RWPE1 (cell line): ENCODE results near the gene CRYM.
"Not testable (repeated sequence)": the region's sequence is repeated elsewhere in the genome, so short reads cannot be mapped to it uniquely, and the experiment has no call there.

Source experiments
- CTCF ChIA-PET: fragments of 350-600 bp; sonication (Branson Sonifier 250); formaldehyde crosslinking; extraction: SDS; loops from one replicate; lab custom pipeline; 2021; lab: Yijun Ruan, JAX
- POLR2A ChIA-PET: fragments of 400-600 bp; formaldehyde crosslinking; extraction: SDS; loops from one replicate; lab custom pipeline; 2020; ENCODE audit warnings: antibody characterized with exemption; ENCODE audit not compliant: low non-redundant PET; lab: Yijun Ruan, JAX
- DNase-seq: peaks from one replicate; pipeline ENCODE4 v3.0.0; 2012; ENCODE audit warnings: low spot score
- H3K27ac ChIP-seq: fragments of 450-650 bp; 2 replicates; pipeline ENCODE4 v1.5.1; 2017
- TF ChIP-seq, protein P1 (sequence below): fragments of 450-650 bp; conservative IDR thresholded peaks from 2 replicates; pipeline ENCODE4 v1.5.1; 2017; ENCODE audit warnings: low read depth, mild to moderate bottlenecking

Gene CRYM

DNA sequence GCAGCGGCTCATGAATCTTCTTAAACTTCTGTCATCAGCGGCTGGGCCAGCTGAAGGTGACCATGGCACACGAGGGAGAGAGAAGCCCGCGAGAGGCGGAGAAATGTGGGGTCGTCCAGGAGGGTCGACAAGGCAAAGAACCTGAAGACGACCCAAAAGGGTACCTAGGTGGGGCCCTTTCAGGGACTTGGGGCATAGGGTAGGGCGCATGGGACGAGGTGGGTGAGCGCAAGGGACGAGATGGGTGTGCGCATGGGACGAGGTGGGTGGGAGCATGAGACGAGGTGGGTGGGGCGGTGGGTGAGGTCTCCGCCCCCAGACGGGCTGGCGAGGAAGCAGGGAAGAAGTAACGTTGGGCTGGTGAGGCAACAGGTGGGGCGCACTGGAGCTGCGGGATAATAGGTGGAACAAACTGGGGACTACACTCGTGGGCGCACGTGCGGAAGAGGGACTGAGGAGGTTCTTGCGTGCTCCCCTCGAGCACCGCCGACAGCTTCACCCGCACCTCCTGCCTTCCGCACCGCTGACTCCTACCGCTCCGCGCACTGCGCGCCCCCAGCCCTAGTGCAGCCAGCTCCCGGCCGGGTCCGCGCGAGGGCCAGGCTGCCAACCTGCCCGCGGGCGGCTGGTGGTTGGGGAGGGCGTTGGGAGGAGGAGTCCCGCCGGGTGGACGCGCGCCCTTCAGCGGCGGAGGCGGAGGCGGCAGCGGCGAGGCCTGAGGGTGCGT, 23.2 kb upstream of the CRYM start:
- TF ChIP-seq, protein P1, sequence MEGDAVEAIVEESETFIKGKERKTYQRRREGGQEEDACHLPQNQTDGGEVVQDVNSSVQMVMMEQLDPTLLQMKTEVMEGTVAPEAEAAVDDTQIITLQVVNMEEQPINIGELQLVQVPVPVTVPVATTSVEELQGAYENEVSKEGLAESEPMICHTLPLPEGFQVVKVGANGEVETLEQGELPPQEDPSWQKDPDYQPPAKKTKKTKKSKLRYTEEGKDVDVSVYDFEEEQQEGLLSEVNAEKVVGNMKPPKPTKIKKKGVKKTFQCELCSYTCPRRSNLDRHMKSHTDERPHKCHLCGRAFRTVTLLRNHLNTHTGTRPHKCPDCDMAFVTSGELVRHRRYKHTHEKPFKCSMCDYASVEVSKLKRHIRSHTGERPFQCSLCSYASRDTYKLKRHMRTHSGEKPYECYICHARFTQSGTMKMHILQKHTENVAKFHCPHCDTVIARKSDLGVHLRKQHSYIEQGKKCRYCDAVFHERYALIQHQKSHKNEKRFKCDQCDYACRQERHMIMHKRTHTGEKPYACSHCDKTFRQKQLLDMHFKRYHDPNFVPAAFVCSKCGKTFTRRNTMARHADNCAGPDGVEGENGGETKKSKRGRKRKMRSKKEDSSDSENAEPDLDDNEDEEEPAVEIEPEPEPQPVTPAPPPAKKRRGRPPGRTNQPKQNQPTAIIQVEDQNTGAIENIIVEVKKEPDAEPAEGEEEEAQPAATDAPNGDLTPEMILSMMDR, result peak; percentile 35
- CTCF ChIA-PET, result interaction anchor here (0.6 to 2.1 kb wide), 15 partner anchors 13 to 1018 kb away, joined by 3 to 32 read pairs (median 4); partner anchors contain the start of genes ERI2, LDAF1 and REXO5
- POLR2A ChIA-PET, result interaction anchor here (0.7 to 1.9 kb wide), 2 partner anchors 43 to 142 kb away, joined by 3 to 7 read pairs; no protein-coding TSS in a partner anchor
- peak; percentile 91 for DNase-seq
- peak overlapping the region; percentile 97 for H3K27ac ChIP-seq

DNA sequence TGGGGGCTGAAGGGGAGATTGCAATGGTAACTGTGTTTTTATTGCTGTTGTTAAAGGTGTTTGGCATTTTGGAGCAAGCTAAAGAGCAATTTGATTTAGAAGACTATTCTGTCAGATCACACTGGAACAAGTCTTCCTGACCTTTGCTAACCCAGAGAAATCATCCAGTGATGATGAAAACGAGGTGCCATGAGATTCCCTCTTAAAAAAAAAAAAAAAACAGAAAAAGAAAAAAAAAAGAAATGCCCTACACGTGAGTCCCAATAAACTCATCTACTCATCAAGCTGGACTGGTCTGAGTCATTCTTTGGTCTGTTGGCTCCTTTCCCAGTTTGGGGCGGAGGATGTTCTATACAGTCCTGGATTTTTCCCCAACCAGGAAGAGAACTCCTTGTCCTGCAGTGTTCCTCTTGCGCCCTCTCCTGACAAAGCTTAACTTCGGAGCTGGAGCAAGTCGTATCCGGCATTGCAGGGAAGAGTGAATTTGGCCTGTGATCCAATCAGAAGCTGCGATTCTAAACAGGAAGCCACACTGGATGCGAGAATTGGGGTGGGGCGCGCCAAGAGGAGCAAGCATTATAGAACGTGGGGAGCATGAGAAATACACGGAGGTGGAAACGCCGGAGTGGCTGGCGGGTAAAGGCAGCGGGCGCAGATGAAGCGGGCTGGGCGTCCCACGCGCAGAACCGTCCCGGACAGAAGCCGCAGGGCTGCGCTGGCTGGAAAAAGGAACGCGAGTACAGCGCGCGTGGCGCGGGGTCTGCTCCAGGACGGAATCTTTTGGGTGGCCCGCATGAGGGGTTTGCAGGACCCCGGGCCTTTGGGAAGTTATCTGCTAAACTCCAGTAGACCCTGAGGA, 22.4 kb upstream of the CRYM start:
- ChIA-PET POLR2A (interaction anchor here (0.6 to 1.9 kb wide), 3 partner anchors 131 to 1540 kb away, joined by 6 to 14 read pairs (median 7); no protein-coding TSS in a partner anchor), CTCF (interaction anchor here (0.5 to 2.1 kb wide), 17 partner anchors 14 to 1018 kb away, joined by 3 to 32 read pairs (median 4); partner anchors contain the start of genes ERI2, LDAF1 and REXO5)
- H3K27ac ChIP-seq, result peak overlapping the region; percentile 97
- peak; percentile 94 for DNase-seq
- TF ChIP-seq, protein P1, result peak; percentile 96

DNA sequence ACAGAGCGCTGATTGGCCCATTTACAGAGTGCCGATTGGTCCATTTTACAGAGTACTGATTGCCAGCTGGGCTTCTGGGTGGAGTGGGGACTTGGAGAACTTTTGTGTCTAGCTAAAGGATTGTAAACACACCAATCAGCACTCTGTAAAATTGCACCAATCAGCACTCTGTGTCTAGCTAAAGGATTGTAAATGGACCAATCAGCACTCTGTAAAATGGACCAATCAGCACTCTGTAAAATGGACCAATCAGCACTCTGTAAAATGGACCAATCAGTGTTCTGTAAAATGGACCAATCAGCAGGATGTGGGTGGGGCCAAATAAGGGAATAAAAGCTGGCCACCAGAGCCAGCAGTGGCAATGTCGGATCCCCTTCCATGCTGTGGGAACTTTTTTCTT, 11.7 kb upstream of the CRYM start:
- H3K27ac ChIP-seq, DNase-seq, POLR2A ChIA-PET: not testable (repeated sequence)
- CTCF ChIA-PET, result interaction anchor here (1.0 kb wide), 1 partner anchor 101 kb away, joined by 4 read pairs; no protein-coding TSS in a partner anchor

DNA sequence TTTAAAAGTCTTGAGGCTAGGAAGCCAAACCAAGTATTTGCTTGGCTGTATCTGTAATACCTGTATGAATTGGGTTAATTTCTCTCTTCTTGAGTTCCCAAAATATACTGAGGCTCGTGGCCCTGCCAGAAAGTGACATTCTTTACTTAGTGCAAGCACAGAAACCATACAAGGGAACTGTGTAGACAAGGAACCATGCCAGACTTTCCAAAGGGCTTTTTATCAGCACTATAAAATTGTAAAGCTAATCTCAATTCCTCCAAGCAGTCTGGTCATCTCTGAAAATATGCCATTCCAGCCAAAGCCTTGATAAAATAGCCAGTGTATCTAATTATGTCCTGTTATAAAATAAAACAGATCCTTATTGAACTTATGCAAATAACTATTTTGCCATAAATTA, 7.2 kb upstream of the CRYM start:
- no peak for DNase-seq
- ChIA-PET POLR2A (interaction anchor here (0.6 kb wide), 1 partner anchor 54 kb away, joined by 3 read pairs; no protein-coding TSS in a partner anchor), CTCF (interaction anchor here (1.1 kb wide), 1 partner anchor 8 kb away, joined by 3 read pairs; no protein-coding TSS in a partner anchor)
- no peak overlapping the region for H3K27ac ChIP-seq
- TF ChIP-seq, protein P1, result no peak

DNA sequence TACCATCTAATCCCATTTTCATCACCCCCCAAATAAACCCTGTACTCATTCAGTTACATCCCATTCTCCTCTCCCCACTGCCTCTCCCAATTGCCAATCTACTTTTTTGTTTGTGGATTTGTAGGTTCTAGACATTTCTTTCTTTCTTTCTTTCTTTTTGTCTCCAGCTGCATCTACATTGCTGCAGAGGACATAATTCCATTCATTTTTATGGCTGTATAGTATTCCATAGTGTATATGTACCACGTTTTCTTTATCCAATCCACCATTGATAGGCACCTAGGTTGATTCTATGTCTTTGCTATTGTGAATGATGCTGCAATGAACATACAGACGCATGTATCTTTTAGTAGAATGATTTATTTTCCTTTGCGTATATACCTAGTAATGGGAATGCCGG, 6.3 kb upstream of the CRYM start:
- POLR2A ChIA-PET, result no interaction called here
- CTCF ChIA-PET, result no interaction called here
- H3K27ac ChIP-seq, result no peak overlapping the region
- TF ChIP-seq, protein P1, result no peak
- no peak for DNase-seq

DNA sequence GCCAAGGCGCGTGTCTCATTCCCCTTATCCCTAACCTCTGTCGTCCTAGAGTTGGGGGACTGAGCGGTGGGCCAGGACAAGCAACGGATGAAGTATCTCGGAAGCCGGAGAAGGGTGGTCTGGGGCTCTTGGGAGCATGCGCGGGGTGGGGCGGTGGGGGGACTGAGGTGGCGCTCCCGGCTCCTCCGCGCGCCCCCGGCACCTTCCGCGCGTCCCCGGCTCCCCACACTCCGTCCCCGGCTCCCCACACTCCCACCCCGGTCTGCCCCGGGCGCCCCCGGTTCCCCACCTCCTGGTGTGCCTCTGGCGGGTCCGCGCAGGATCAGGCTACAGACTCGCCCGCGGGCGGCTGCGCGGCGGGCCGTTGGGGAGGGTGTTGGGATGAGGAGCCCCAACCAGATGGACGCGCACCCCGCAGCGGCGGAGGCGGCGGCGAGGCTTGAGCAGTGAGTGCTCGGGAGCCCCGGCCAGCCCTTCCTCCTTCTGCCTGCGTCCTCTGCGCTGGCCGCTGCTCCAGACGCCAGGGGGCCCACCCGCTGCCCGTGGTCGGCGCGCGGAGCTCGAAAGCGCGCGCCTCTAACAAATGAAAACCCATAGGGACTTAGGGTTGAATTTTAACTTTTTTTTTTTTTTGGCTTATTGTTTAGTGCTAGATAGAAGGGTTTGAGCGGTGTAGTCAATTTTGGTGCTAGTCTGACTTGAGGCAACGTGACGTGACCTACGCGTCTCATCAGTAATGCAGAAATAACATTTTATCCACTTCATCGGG, 5.6 kb upstream of the CRYM start:
- no peak for DNase-seq
- ChIA-PET POLR2A (interaction anchor here (0.6 kb wide), 1 partner anchor 35 kb away, joined by 9 read pairs; no protein-coding TSS in a partner anchor), CTCF (interaction anchor here (0.7 kb wide), 1 partner anchor 26 kb away, joined by 3 read pairs; no protein-coding TSS in a partner anchor)
- TF ChIP-seq, protein P1, result no peak
- no peak overlapping the region for H3K27ac ChIP-seq
